ENCODE results near the gene XRRA1.

XRRA1 gene

DNA sequence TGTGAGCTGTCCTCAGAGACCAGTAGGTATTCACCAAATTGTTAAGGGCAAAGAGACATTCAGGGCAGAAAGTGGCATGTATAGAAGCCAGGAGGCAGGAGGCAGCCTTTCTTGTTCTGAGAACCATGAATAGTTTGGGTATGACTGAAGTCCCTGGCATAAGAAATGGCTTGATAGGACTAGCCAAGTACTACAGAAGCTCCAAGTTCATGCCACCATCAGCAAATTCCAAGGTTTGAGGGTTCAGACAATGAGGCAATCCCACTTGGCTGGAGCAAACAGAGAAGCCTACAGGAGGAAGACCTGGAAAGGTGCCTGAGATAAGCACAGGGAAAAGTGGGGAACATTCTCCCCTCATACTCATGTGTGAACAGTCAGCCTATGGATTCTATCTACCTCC, 25.8 kb downstream of the XRRA1 start:
- Histone ChIP-seq H3K9me3 (ENCODE audit: insufficient read depth, low read depth, low read length) (no peaks in the 10 kb centered on the region), H4K20me1 (ENCODE audit: insufficient read depth, low read length, poor library complexity, severe bottlenecking) (no peaks in the 10 kb centered on the region), H3F3A (ENCODE audit: low read depth) (no peaks in the 10 kb centered on the region), H3K36me3 (ENCODE audit: insufficient read depth, low read length) (no peaks in the 10 kb centered on the region), H3K27me3 (ENCODE audit: insufficient read depth, low read length, poor library complexity, severe bottlenecking) (no peaks in the 10 kb centered on the region), H3K9ac (ENCODE audit: low read depth, low read length, poor library complexity, severe bottlenecking) (no peak overlapping the region), H3K4me2 (ENCODE audit: low read depth, low read length, poor library complexity, severe bottlenecking) (no peak overlapping the region), H3K4me3 (ENCODE audit: low read length, poor library complexity, severe bottlenecking) (no peak overlapping the region), H3K9me2 (replicated peaks; ENCODE audit: low read depth, low read length) (no peaks in the 10 kb centered on the region), H3K4me1 (ENCODE audit: insufficient read depth, low read length, poor library complexity, severe bottlenecking) (peaks cover 21% of the 10 kb centered on the region), H3K79me2 (ENCODE audit: insufficient read depth, low read length) (no peaks in the 10 kb centered on the region), H2AFZ (ENCODE audit: low read length) (no peak overlapping the region)
- TF ChIP-seq, protein P1, sequence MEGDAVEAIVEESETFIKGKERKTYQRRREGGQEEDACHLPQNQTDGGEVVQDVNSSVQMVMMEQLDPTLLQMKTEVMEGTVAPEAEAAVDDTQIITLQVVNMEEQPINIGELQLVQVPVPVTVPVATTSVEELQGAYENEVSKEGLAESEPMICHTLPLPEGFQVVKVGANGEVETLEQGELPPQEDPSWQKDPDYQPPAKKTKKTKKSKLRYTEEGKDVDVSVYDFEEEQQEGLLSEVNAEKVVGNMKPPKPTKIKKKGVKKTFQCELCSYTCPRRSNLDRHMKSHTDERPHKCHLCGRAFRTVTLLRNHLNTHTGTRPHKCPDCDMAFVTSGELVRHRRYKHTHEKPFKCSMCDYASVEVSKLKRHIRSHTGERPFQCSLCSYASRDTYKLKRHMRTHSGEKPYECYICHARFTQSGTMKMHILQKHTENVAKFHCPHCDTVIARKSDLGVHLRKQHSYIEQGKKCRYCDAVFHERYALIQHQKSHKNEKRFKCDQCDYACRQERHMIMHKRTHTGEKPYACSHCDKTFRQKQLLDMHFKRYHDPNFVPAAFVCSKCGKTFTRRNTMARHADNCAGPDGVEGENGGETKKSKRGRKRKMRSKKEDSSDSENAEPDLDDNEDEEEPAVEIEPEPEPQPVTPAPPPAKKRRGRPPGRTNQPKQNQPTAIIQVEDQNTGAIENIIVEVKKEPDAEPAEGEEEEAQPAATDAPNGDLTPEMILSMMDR (conservative IDR thresholded peaks at IDR 0.05; ENCODE audit: low read length): no peak
- no peak for TF ChIP-seq EZH2phosphoT487 (IDR thresholded peaks at IDR 0.05; ENCODE audit: borderline replicate concordance)

DNA sequence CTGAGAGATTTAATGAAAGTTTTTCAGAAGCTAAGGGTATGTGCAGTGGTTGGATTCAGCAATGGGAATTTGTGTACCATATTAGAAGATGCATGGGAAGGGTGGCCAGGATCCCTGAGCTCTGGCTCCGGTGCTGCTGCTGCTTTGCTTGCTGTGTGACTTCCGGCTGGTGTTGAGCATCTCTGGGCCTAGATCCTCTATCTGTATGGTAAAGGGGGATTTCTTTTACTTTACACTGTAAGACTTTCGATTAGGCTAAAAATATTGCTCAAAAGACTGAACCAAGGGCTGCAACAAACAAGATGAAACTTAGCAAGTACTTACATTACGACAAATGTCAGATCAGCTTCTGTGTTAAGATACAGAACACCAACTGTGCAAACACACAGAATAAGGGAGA, 39.1 kb downstream of the XRRA1 start:
- no peaks in the 10 kb centered on the region for H3K4me1 ChIP-seq (ENCODE audit: insufficient read depth, low read length, poor library complexity, severe bottlenecking)
- no peaks in the 10 kb centered on the region for H3K79me2 ChIP-seq (ENCODE audit: insufficient read depth, low read length)
- H3K4me3 ChIP-seq (ENCODE audit: low read length, poor library complexity, severe bottlenecking): no peak overlapping the region
- no peak overlapping the region for H3K4me2 ChIP-seq (ENCODE audit: low read depth, low read length, poor library complexity, severe bottlenecking)
- no peaks in the 10 kb centered on the region for H3K27me3 ChIP-seq (ENCODE audit: insufficient read depth, low read length, poor library complexity, severe bottlenecking)
- no peak overlapping the region for H2AFZ ChIP-seq (ENCODE audit: low read length)
- no peaks in the 10 kb centered on the region for H4K20me1 ChIP-seq (ENCODE audit: insufficient read depth, low read length, poor library complexity, severe bottlenecking)
- TF ChIP-seq, protein P1 (conservative IDR thresholded peaks at IDR 0.05; ENCODE audit: low read length): no peak
- no peak for TF ChIP-seq EZH2phosphoT487 (IDR thresholded peaks at IDR 0.05; ENCODE audit: borderline replicate concordance)
- H3K9me3 ChIP-seq (ENCODE audit: insufficient read depth, low read depth, low read length): no peaks in the 10 kb centered on the region
- no peaks in the 10 kb centered on the region for H3K36me3 ChIP-seq (ENCODE audit: insufficient read depth, low read length)
- no peaks in the 10 kb centered on the region for H3F3A ChIP-seq (ENCODE audit: low read depth)
- H3K9ac ChIP-seq (ENCODE audit: low read depth, low read length, poor library complexity, severe bottlenecking): no peak overlapping the region
- H3K9me2 ChIP-seq (replicated peaks; ENCODE audit: low read depth, low read length): no peaks in the 10 kb centered on the region

DNA sequence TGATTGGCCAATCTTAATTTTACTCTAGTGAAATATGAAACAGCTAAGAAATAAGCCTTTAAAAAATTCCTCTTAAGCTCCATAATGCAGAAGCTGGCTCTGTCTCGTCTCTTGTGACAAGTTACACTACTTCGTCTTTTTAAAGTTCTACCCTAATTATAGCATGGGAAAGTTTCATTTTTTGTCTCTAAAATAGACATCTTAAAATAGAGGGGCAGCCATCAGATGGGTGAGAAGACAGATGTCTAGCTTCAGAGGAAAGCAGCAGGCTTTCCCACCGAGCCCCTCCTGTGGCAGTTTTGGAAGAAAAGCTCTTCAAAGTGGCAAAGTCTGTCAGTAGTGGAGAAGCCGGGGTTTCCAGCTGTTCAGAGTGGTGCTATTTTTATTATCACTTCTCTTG, 39.5 kb downstream of the XRRA1 start:
- Histone ChIP-seq H3K9me3 (ENCODE audit: insufficient read depth, low read depth, low read length) (no peaks in the 10 kb centered on the region), H3K9ac (ENCODE audit: low read depth, low read length, poor library complexity, severe bottlenecking) (no peak overlapping the region), H3K36me3 (ENCODE audit: insufficient read depth, low read length) (no peaks in the 10 kb centered on the region), H3K27me3 (ENCODE audit: insufficient read depth, low read length, poor library complexity, severe bottlenecking) (no peaks in the 10 kb centered on the region), H3K9me2 (replicated peaks; ENCODE audit: low read depth, low read length) (no peaks in the 10 kb centered on the region), H4K20me1 (ENCODE audit: insufficient read depth, low read length, poor library complexity, severe bottlenecking) (no peaks in the 10 kb centered on the region), H2AFZ (ENCODE audit: low read length) (no peak overlapping the region), H3K4me1 (ENCODE audit: insufficient read depth, low read length, poor library complexity, severe bottlenecking) (no peaks in the 10 kb centered on the region), H3K4me3 (ENCODE audit: low read length, poor library complexity, severe bottlenecking) (no peak overlapping the region), H3K79me2 (ENCODE audit: insufficient read depth, low read length) (no peaks in the 10 kb centered on the region), H3K4me2 (ENCODE audit: low read depth, low read length, poor library complexity, severe bottlenecking) (no peak overlapping the region), H3F3A (ENCODE audit: low read depth) (no peaks in the 10 kb centered on the region)
- no peak for TF ChIP-seq EZH2phosphoT487 (IDR thresholded peaks at IDR 0.05; ENCODE audit: borderline replicate concordance)
- TF ChIP-seq, protein P1 (conservative IDR thresholded peaks at IDR 0.05; ENCODE audit: low read length): no peak
